GM23248 (cell line): ENCODE results near the gene CMTM6. TPM values are rescaled to one million over a fixed set of nuclear protein-coding genes. Genes with fewer than 3 reads are reported as not detected.
"Not testable (repeated sequence)": the region's sequence is repeated elsewhere in the genome, so short reads cannot be mapped to it uniquely, and the experiment has no call there.

Experiments
- DNase-seq: peaks from one replicate; pipeline ENCODE4 v3.0.0-alpha.2; 2015
- H2AFZ ChIP-seq: fragments of 200-600 bp; sonication (generic); 2 replicates; pipeline ENCODE4 v1.6.1; 2016; ENCODE audit warnings: antibody characterized with exemption
- H3F3A ChIP-seq: fragments of 200-600 bp; sonication (generic); 2 replicates; pipeline ENCODE4 v1.6.1; 2016; ENCODE audit warnings: mild to moderate bottlenecking, antibody characterized with exemption, mixed run types; ENCODE audit not compliant: insufficient read depth
- H3K27ac ChIP-seq: fragments of 200-600 bp; sonication (generic); 2 replicates; pipeline ENCODE4 v1.5.1; 2016; ENCODE audit warnings: mild to moderate bottlenecking
- H3K27me3 ChIP-seq: fragments of 200-600 bp; sonication (generic); replicated peaks from 2 replicates; pipeline ENCODE4 v1.6.1; 2016; ENCODE audit warnings: mild to moderate bottlenecking; ENCODE audit not compliant: insufficient read depth
- H3K36me3 ChIP-seq: fragments of 200-600 bp; sonication (generic); 2 replicates; pipeline ENCODE4 v1.6.1; 2016; ENCODE audit warnings: low read depth, mild to moderate bottlenecking
- H3K4me1 ChIP-seq: fragments of 200-600 bp; sonication (generic); 2 replicates; pipeline ENCODE4 v1.6.1; 2016; ENCODE audit warnings: mild to moderate bottlenecking; ENCODE audit not compliant: insufficient read depth
- H3K4me2 ChIP-seq: fragments of 200-600 bp; sonication (generic); one replicate; pipeline ENCODE4 v1.6.1; 2016; ENCODE audit warnings: mild to moderate bottlenecking; ENCODE audit not compliant: unreplicated experiment
- H3K4me3 ChIP-seq: fragments of 200-600 bp; sonication (generic); 2 replicates; pipeline ENCODE4 v1.5.1; 2016; ENCODE audit warnings: mild to moderate bottlenecking
- H3K79me2 ChIP-seq: fragments of 200-600 bp; sonication (generic); 2 replicates; pipeline ENCODE4 v1.6.1; 2016; ENCODE audit warnings: mild to moderate bottlenecking; ENCODE audit not compliant: insufficient read depth
- H3K9ac ChIP-seq: fragments of 200-600 bp; sonication (generic); 2 replicates; pipeline ENCODE4 v1.6.1; 2016; ENCODE audit warnings: mild to moderate bottlenecking
- H3K9me2 ChIP-seq: fragments of 200-600 bp; sonication (generic); 2 replicates; pipeline ENCODE4 v1.6.1; 2016; ENCODE audit warnings: mixed run types, mild to moderate bottlenecking, moderate library complexity; ENCODE audit not compliant: insufficient read depth
- H3K9me3 ChIP-seq: fragments of 200-600 bp; sonication (generic); one replicate; pipeline ENCODE4 v1.6.1; 2017; ENCODE audit warnings: low read depth
- H4K20me1 ChIP-seq: fragments of 200-600 bp; sonication (generic); 2 replicates; pipeline ENCODE4 v1.6.0; 2016; ENCODE audit not compliant: insufficient read depth
- EZH2 ChIP-seq: fragments of 200-600 bp; sonication (generic); IDR thresholded peaks from 2 replicates; pipeline ENCODE4 v1.6.1; 2018; ENCODE audit warnings: antibody characterized with exemption, mild to moderate bottlenecking; ENCODE audit not compliant: insufficient read depth, poor library complexity, severe bottlenecking
- EZH2phosphoT487 ChIP-seq: fragments of 200-600 bp; sonication (generic); IDR thresholded peaks from 2 replicates; pipeline ENCODE4 v1.6.1; 2018; ENCODE audit warnings: antibody characterized with exemption, moderate library complexity, mild to moderate bottlenecking, low read depth; ENCODE audit not compliant: insufficient read depth
- WGBS, 2 experiments: methylation state at CpG; one replicate each; pipeline ENCODE4 v1.1.6; 2015 to 2017; ENCODE audit warnings: low lambda C conversion rate in 2 of 2, low coverage in 1 of 2; ENCODE audit errors: missing lambda C conversion rate in 2 of 2; 5-methylcytosine and 5-hydroxymethylcytosine counted together
- in situ Hi-C: fragments of 300-500 bp; cut with MboI; formaldehyde crosslinking; loops from 2 replicates; pipeline ENCODE4 v1.15.0; 2020
- polyA plus RNA-seq: library from polyadenylated mRNA; unstranded; fragments of >200 nt; fragmentation: Nextera tagmentation; extraction: Ambion mirVana; gene quantifications from 2 replicates; pipeline ENCODE4 v1.2.1, GENCODE V29; 2016
- total RNA-seq: library from RNA; depleted of rRNA; stranded (reverse); fragments of >200 nt; shearing (Covaris generic); gene quantifications from 2 replicates; pipeline ENCODE4 v1.2.3, GENCODE V29; 2014

CMTM6 gene
- total and polyA plus RNA-seq, 2 experiments from 2014 or later = 78.6 to 104 TPM

- H3K4me2 ChIP-seq, H3K27ac ChIP-seq, H3F3A ChIP-seq, H4K20me1 ChIP-seq, DNase-seq, in situ Hi-C loops, H2AFZ ChIP-seq, H3K4me3 ChIP-seq, H3K9me3 ChIP-seq, H3K9ac ChIP-seq, H3K36me3 ChIP-seq, H3K9me2 ChIP-seq, H3K27me3 ChIP-seq, H3K79me2 ChIP-seq, H3K4me1 ChIP-seq: not testable (repeated sequence)
- 80% methylated on average over 7 of the region's 7 CpGs for WGBS, 2 experiments
Measured at GRCh38 chr3:32463415-32463814, 39.2 kb downstream of the CMTM6 start.

GRCh38 chr3:32462191-32462986 lies 40.3 kb downstream of the CMTM6 start:
- H3K27me3 ChIP-seq, H3K9ac ChIP-seq, H2AFZ ChIP-seq, H3F3A ChIP-seq, in situ Hi-C loops, H3K27ac ChIP-seq, H3K79me2 ChIP-seq, H3K9me3 ChIP-seq, H3K4me3 ChIP-seq, H3K4me2 ChIP-seq, H3K4me1 ChIP-seq, H4K20me1 ChIP-seq, DNase-seq, H3K36me3 ChIP-seq, H3K9me2 ChIP-seq: not testable (repeated sequence)
- WGBS, 2 experiments = 80 to 82% methylated on average over 9 of the region's 9 CpGs

- H4K20me1 ChIP-seq, H3K4me3 ChIP-seq, H3F3A ChIP-seq: not testable (repeated sequence)
Measured at GRCh38 chr3:32460817-32461496, 41.7 kb downstream of the CMTM6 start.

GRCh38 chr3:32460031-32460749 lies 42.5 kb downstream of the CMTM6 start:
- H3K9me2 ChIP-seq = no peaks in the 10 kb centered on the region
- H2AFZ ChIP-seq = no peak overlapping the region
- no peaks in the 10 kb centered on the region for H3F3A ChIP-seq
- H3K4me1 ChIP-seq = no peaks in the 10 kb centered on the region
- H3K4me2 ChIP-seq = no peak overlapping the region
- no peaks in the 10 kb centered on the region for H3K79me2 ChIP-seq
- TF ChIP-seq EZH2phosphoT487 = no peak
- TF ChIP-seq EZH2 = no peak
- DNase-seq = no peak
- H3K27me3 ChIP-seq = no peaks in the 10 kb centered on the region
- H3K36me3 ChIP-seq = no peaks in the 10 kb centered on the region
- no peaks in the 10 kb centered on the region for H3K9me3 ChIP-seq
- H3K27ac ChIP-seq = no peak overlapping the region
- WGBS, 2 experiments = 84% methylated on average over 14 to 15 of the region's 15 CpGs
- H3K4me3 ChIP-seq = no peak overlapping the region
- in situ Hi-C loops = no loop called here
- no peaks in the 10 kb centered on the region for H4K20me1 ChIP-seq
- H3K9ac ChIP-seq = no peak overlapping the region

More at GRCh38 chr3:32460817-32461496, 41.7 kb downstream of the CMTM6 start:
- H3K4me2 ChIP-seq, H3K27ac ChIP-seq, H3K36me3 ChIP-seq, DNase-seq, H3K9me2 ChIP-seq, H3K79me2 ChIP-seq, H2AFZ ChIP-seq, H3K9ac ChIP-seq, H3K9me3 ChIP-seq, in situ Hi-C loops, H3K4me1 ChIP-seq, H3K27me3 ChIP-seq: not testable (repeated sequence)
- WGBS, 2 experiments = 90 to 93% methylated on average over 10 of the region's 10 CpGs
